Inflammatory macrophage (primary cell): ENCODE data around the gene PARD3.
"Not testable (repeated sequence)": the region's sequence is repeated elsewhere in the genome, so short reads cannot be mapped to it uniquely, and the experiment has no call there.

Experiments used
- DNase-seq, 2 donors: peaks; one replicate each; pipeline ENCODE4 v3.0.0-alpha.2; 2020 to 2022

Gene PARD3

GRCh38 chr10:34710391-34710751 is 104.7 kb downstream of the PARD3 start:
- no peak for DNase-seq

- no peak for DNase-seq
These were observed 105.3 kb downstream of the PARD3 start for GRCh38 chr10:34709637-34710390.

- DNase-seq = no peak
These were observed 107.4 kb downstream of the PARD3 start for GRCh38 chr10:34707656-34708055.

GRCh38 chr10:34706992-34707391 is 108.1 kb downstream of the PARD3 start:
- DNase-seq = not testable (repeated sequence)

- no peak for DNase-seq
These were observed 108.9 kb downstream of the PARD3 start for GRCh38 chr10:34706147-34706546.

- DNase-seq = no peak
These were observed 109.5 kb downstream of the PARD3 start for GRCh38 chr10:34705563-34705962.

- DNase-seq = no peak
These were observed 110.4 kb downstream of the PARD3 start for GRCh38 chr10:34704526-34705184.

GRCh38 chr10:34702982-34703381 is 112.1 kb downstream of the PARD3 start:
- DNase-seq = no peak

- DNase-seq = no peak
These were observed 112.8 kb downstream of the PARD3 start for GRCh38 chr10:34702093-34702937.

- no peak for DNase-seq
These were observed 113.9 kb downstream of the PARD3 start for GRCh38 chr10:34701194-34701593.

- not testable (repeated sequence) for DNase-seq
These were observed 114.3 kb downstream of the PARD3 start for GRCh38 chr10:34700752-34701151.

- no peak for DNase-seq
These were observed 115.1 kb downstream of the PARD3 start for GRCh38 chr10:34699904-34700517.

GRCh38 chr10:34698979-34699378 is 116.1 kb downstream of the PARD3 start:
- no peak for DNase-seq

- DNase-seq = no peak
These were observed 116.8 kb downstream of the PARD3 start for GRCh38 chr10:34698248-34698831.

GRCh38 chr10:34697351-34698247 is 117.5 kb downstream of the PARD3 start:
- DNase-seq = no peak

GRCh38 chr10:34696423-34696822 is 118.7 kb downstream of the PARD3 start:
- DNase-seq = no peak

GRCh38 chr10:34690383-34691049 is 124.6 kb downstream of the PARD3 start:
- no peak for DNase-seq

GRCh38 chr10:34689053-34689452 is 126.0 kb downstream of the PARD3 start:
- no peak for DNase-seq

GRCh38 chr10:34687434-34688210 is 127.5 kb downstream of the PARD3 start:
- no peak for DNase-seq

- no peak for DNase-seq
These were observed 132.5 kb downstream of the PARD3 start for GRCh38 chr10:34682580-34682979.
